Caco-2 (cell line): Measurements from ENCODE around the gene LRP1B. TPM values are rescaled to one million over a fixed set of nuclear protein-coding genes. Genes with fewer than 3 reads are reported as not detected.

ENCODE experiments used
- BruUV-seq: library from RNA; stranded (reverse); fragments of 400-500 nt; replicated peaks from 2 replicates; lab custom pipeline; 2021; lab: Mats Ljungman, UMichigan
- CTCF ChIA-PET: fragments of 300-600 bp; sonication (Branson Sonifier 250); formaldehyde crosslinking; loops from one replicate; lab custom pipeline; 2022; ENCODE audit warnings: antibody characterized with exemption; lab: Charles Lee
- POLR2A ChIA-PET: fragments of 300-600 bp; sonication (Branson Sonifier 250); formaldehyde crosslinking; loops from one replicate; lab custom pipeline; 2022; ENCODE audit warnings: antibody characterized with exemption; lab: Charles Lee
- DNase-seq, 2 experiments: peaks; one replicate each; pipeline versions ENCODE4 v3.0.0 to v3.0.0-alpha.2; 2020 to 2022
- H3K27me3 ChIP-seq: replicated peaks from 2 replicates; pipeline ENCODE4 v1.6.0; 2011; ENCODE audit warnings: low read length; ENCODE audit not compliant: control insufficient read depth, insufficient read depth
- H3K36me3 ChIP-seq: 2 replicates; pipeline ENCODE4 v1.5.1; 2011; ENCODE audit warnings: low read length; ENCODE audit not compliant: control insufficient read depth, insufficient read depth
- H3K4me1 ChIP-seq: fragments of 250-450 bp; sonication (Bioruptor Pico); 2 replicates; pipeline ENCODE4 v1.5.1; 2020; ENCODE audit warnings: mild to moderate bottlenecking
- H3K4me3 ChIP-seq: 2 replicates; pipeline ENCODE4 v1.5.1; 2011; ENCODE audit warnings: low read depth, mild to moderate bottlenecking, control low read depth, low read length
- H3K9me3 ChIP-seq: fragments of 250-450 bp; sonication (Bioruptor Pico); 2 replicates; pipeline ENCODE4 v1.5.1; 2020; ENCODE audit warnings: mild to moderate bottlenecking, moderate library complexity
- H3K27ac Mint-ChIP-seq: one replicate; pipeline ENCODE4 v1.8.0; 2022; ENCODE audit warnings: mixed read lengths; ENCODE audit not compliant: unreplicated experiment
- H3K27me3 Mint-ChIP-seq: one replicate; pipeline ENCODE4 v1.8.0; 2022; ENCODE audit warnings: mixed read lengths; ENCODE audit not compliant: insufficient read depth, unreplicated experiment
- H3K36me3 Mint-ChIP-seq: one replicate; pipeline ENCODE4 v1.8.0; 2022; ENCODE audit warnings: mild to moderate bottlenecking, mixed read lengths; ENCODE audit not compliant: insufficient read depth, unreplicated experiment
- H3K4me1 Mint-ChIP-seq: one replicate; pipeline ENCODE4 v1.8.0; 2022; ENCODE audit warnings: low read depth, mixed read lengths; ENCODE audit not compliant: unreplicated experiment
- H3K4me3 Mint-ChIP-seq: one replicate; pipeline ENCODE4 v1.8.0; 2022; ENCODE audit warnings: mild to moderate bottlenecking, moderate library complexity, mixed read lengths; ENCODE audit not compliant: unreplicated experiment
- H3K9me3 Mint-ChIP-seq: one replicate; pipeline ENCODE4 v1.8.0; 2022; ENCODE audit warnings: mixed read lengths; ENCODE audit not compliant: unreplicated experiment
- CTCF ChIP-seq, 2 experiments: fragments of 200-600 bp in 1 of 2; IDR thresholded peaks; 1 replicate in 1 of 2; 2 replicates in 1 of 2; pipeline versions ENCODE4 v1.5.1 to v1.8.0; 2011 to 2022; ENCODE audit warnings: antibody characterized with exemption in 1 of 2, control low read depth in 1 of 2, inconsistent platforms in 1 of 2, low read depth in 1 of 2, low read length in 1 of 2, mild to moderate bottlenecking in 1 of 2, moderate library complexity in 1 of 2; ENCODE audit not compliant: insufficient read depth in 1 of 2, severe bottlenecking in 1 of 2, unreplicated experiment in 1 of 2
- intact Hi-C: fragments of 100-400 bp; cut with micrococcal nuclease; formaldehyde crosslinking; loops from one replicate; pipeline ENCODE4 v1.10.0; 2022; ENCODE audit not compliant: unreplicated experiment
- total RNA-seq: library from RNA; stranded (reverse); gene quantifications from 2 replicates; pipeline ENCODE4 v1.2.3, GENCODE V29; 2022

Gene LRP1B
- total RNA-seq, 1 experiment from 2014 or later: not detected

GRCh38 chr2:140187086-140187485 is 1943.7 kb downstream of the LRP1B start:
- Histone ChIP-seq H3K9me3 (no peaks in the 10 kb centered on the region), H3K36me3 (no peaks in the 10 kb centered on the region), H3K4me3 (no peak overlapping the region), H3K27me3 (no peaks in the 10 kb centered on the region), H3K4me1 (no peaks in the 10 kb centered on the region)
- H3K9me3 Mint-ChIP-seq: no peaks in the 10 kb centered on the region
- DNase-seq: no peak
- peaks cover 8% of the 10 kb centered on the region for H3K27me3 Mint-ChIP-seq
- CTCF ChIA-PET: interaction anchor here (0.6 kb wide), 1 partner anchor 593 kb away, joined by 3 read pairs; no protein-coding TSS in a partner anchor
- no TSS peak for BruUV-seq
- TF ChIP-seq CTCF (IDR thresholded peaks at IDR 0.05; ENCODE audit: insufficient read depth in 1 of 2, low read depth in 1 of 2, low read length in 1 of 2, severe bottlenecking in 1 of 2, unreplicated experiment in 1 of 2): no peak
- no peaks in the 10 kb centered on the region for H3K4me1 Mint-ChIP-seq
- H3K36me3 Mint-ChIP-seq: no peaks in the 10 kb centered on the region
- H3K27ac Mint-ChIP-seq: no peak overlapping the region
- POLR2A ChIA-PET: no interaction called here
- intact Hi-C loops: no loop called here
- no peak overlapping the region for H3K4me3 Mint-ChIP-seq

- no peaks in the 10 kb centered on the region for H3K27me3 ChIP-seq
Measured at GRCh38 chr2:140186313-140186712, 1944.5 kb downstream of the LRP1B start.

GRCh38 chr2:140185076-140185475 is 1945.7 kb downstream of the LRP1B start:
- BruUV-seq: no TSS peak

More at GRCh38 chr2:140186313-140186712, 1944.5 kb downstream of the LRP1B start:
- no peak for TF ChIP-seq CTCF (IDR thresholded peaks at IDR 0.05; ENCODE audit: insufficient read depth in 1 of 2, low read depth in 1 of 2, low read length in 1 of 2, severe bottlenecking in 1 of 2, unreplicated experiment in 1 of 2)
- H3K36me3 ChIP-seq: no peaks in the 10 kb centered on the region
- Mint-ChIP-seq H3K36me3 (no peaks in the 10 kb centered on the region), H3K27ac (no peak overlapping the region), H3K9me3 (no peaks in the 10 kb centered on the region), H3K4me3 (no peak overlapping the region), H3K4me1 (no peaks in the 10 kb centered on the region), H3K27me3 (peaks cover 13% of the 10 kb centered on the region)
- intact Hi-C loops: no loop called here
- POLR2A ChIA-PET: no interaction called here
- H3K4me3 ChIP-seq: no peak overlapping the region
- BruUV-seq: no TSS peak
- DNase-seq: no peak
- H3K4me1 ChIP-seq: no peaks in the 10 kb centered on the region
- CTCF ChIA-PET: no interaction called here
- no peaks in the 10 kb centered on the region for H3K9me3 ChIP-seq

More at GRCh38 chr2:140185076-140185475, 1945.7 kb downstream of the LRP1B start:
- Mint-ChIP-seq H3K4me1 (no peaks in the 10 kb centered on the region), H3K27me3 (peaks cover 16% of the 10 kb centered on the region), H3K36me3 (no peaks in the 10 kb centered on the region), H3K4me3 (no peak overlapping the region), H3K9me3 (no peaks in the 10 kb centered on the region), H3K27ac (no peak overlapping the region)
- no peaks in the 10 kb centered on the region for H3K36me3 ChIP-seq
- ChIA-PET POLR2A (no interaction called here), CTCF (no interaction called here)
- intact Hi-C loops: no loop called here
- H3K27me3 ChIP-seq: no peaks in the 10 kb centered on the region
- TF ChIP-seq CTCF (IDR thresholded peaks at IDR 0.05; ENCODE audit: insufficient read depth in 1 of 2, low read depth in 1 of 2, low read length in 1 of 2, severe bottlenecking in 1 of 2, unreplicated experiment in 1 of 2): no peak
- DNase-seq: no peak
- H3K4me3 ChIP-seq: no peak overlapping the region
- no peaks in the 10 kb centered on the region for H3K9me3 ChIP-seq
- H3K4me1 ChIP-seq: no peaks in the 10 kb centered on the region
